ENCODE data around the gene COQ10A. TPM values are rescaled to one million over a fixed set of nuclear protein-coding genes. Genes with fewer than 3 reads are reported as not detected.
A peak's percentile ranks its signal among the peaks of the same experiment; 100 is the strongest.

Gene COQ10A
- total and polyA plus RNA-seq, 2 of the 13 experiments (the other 11 are each of a cell fraction or from before 2014, with no cell fraction given) = 21.0 to 37.3 TPM

DNA sequence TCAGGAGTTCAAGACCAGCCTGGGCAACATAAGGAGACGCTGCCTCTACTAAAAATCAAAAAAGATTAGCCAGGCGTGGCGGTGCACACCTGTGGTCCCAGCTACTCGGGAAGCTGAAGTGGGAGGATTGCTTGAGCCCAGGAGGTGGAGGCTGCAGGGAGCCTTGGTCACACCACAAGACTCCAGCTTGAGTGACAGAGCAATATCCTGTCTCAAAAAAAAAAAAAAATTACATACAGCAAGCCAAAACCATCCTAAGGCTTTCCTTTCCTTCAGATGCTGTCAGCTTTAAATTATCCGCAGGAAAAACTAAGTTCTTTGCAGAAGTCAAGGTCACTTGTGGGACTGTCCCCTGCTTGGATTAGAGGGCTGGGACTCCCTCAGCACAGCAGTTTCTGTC lies 32.1 kb downstream of the COQ10A start (continued):
- TF ChIP-seq GLMP (CRISPR knock-in tag; IDR thresholded peaks at IDR 0.05; ENCODE audit: borderline replicate concordance) = no peak
- no peak for TF ChIP-seq KLF11 (CRISPR knock-in tag; IDR thresholded peaks at IDR 0.05)
- no peak for TF ChIP-seq ZNF550 (CRISPR knock-in tag; IDR thresholded peaks at IDR 0.05; ENCODE audit: borderline replicate concordance)
- TF ChIP-seq ZNF777 (CRISPR knock-in tag; IDR thresholded peaks at IDR 0.05) = no peak
- TF ChIP-seq, protein P1, sequence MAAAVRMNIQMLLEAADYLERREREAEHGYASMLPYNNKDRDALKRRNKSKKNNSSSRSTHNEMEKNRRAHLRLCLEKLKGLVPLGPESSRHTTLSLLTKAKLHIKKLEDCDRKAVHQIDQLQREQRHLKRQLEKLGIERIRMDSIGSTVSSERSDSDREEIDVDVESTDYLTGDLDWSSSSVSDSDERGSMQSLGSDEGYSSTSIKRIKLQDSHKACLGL (CRISPR knock-in tag; IDR thresholded peaks at IDR 0.05) = no peak
- TF ChIP-seq ZMAT5 (CRISPR knock-in tag; IDR thresholded peaks at IDR 0.05; ENCODE audit: borderline replicate concordance, low read depth) = no peak
- no peak for TF ChIP-seq MAFF (IDR thresholded peaks at IDR 0.05; ENCODE audit: low read depth, low read length)
- no peak for TF ChIP-seq IKZF1 (IDR thresholded peaks at IDR 0.05)
- TF ChIP-seq NR3C1 (CRISPR knock-in tag; IDR thresholded peaks at IDR 0.05) = no peak
- no peak for TF ChIP-seq ZKSCAN5 (CRISPR knock-in tag; IDR thresholded peaks at IDR 0.05)

DNA sequence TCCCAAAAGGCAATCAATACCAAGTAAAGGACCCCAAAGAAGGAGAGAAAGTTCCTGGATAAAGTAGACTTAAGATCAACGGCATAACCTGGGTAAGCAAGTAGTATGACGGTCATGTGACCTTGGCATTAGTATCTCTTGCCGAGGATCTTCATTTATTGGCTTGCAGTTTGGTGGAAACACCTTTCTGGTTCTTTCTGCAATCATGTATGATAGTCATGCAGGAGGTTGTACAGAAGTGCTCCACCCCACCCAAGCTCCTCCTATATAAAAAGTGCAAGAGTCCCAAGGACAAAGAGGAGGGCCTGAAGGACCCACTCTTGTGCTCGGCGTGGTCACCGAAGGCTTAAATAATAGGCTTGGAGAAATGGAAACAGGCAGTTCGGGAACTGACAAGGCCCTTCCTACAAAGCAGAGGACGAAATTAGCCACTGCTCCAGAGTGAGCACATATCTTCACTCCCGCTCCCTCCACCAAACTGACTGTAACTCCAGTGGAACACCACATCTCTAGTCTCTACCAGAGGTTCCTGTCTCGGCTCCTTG lies 32.6 kb downstream of the COQ10A start:
- in situ Hi-C loops (cut with HindIII; ENCODE audit: extremely low pct_ligation_motif_present, low pct_unique_long_range_greater_than_20kb) (no loop called here), intact Hi-C loops (cut with micrococcal nuclease; ENCODE audit: unreplicated experiment) (no loop called here)
- ATAC-seq (peak; percentile 1; the same call in 2 of the 3 replicates), DNase-seq (ENCODE audit: low spot score) (no peak), FAIRE-seq (peak; percentile 21)
- POLR2A ChIA-PET = interaction anchor here (0.6 to 2.8 kb wide), 12 partner anchors 10 to 195 kb away, joined by 3 to 16 read pairs (median 4); partner anchors contain the start of genes ANKRD52, COQ10A, ESYT1 and PA2G4
- peaks cover 47% of the 10 kb centered on the region for H3K79me2 ChIP-seq (ENCODE audit: insufficient read depth, low read length)
- H3K27me3 ChIP-seq (ENCODE audit: control insufficient read depth in 1 of 2, insufficient read depth in 2 of 2, low read length in 2 of 2) = no peaks in the 10 kb centered on the region; a peak in 1 of 5 replicates
- H3K4me1 ChIP-seq (ENCODE audit: insufficient read depth, low read length) = peaks cover 68% of the 10 kb centered on the region
- CTCF ChIA-PET (ENCODE audit: low intra/inter-chr PET ratio, low total read pairs) = no interaction called here
- under 1% methylated on average over 8 of the region's 10 CpGs for WGBS (ENCODE audit: low lambda C conversion rate)
- H3K9me3 ChIP-seq (ENCODE audit: low read length) = no peaks in the 10 kb centered on the region
- no peaks in the 10 kb centered on the region; the same call in 1 of the 2 replicates for H4K20me1 ChIP-seq (ENCODE audit: insufficient read depth, low read length)
- peak overlapping the region; percentile 76 to 97 (median 94) for H3K4me3 ChIP-seq (replicated peaks in 1 of 3; ENCODE audit: insufficient read depth in 1 of 3, low read depth in 2 of 3, low read length in 3 of 3)
- BruUV-seq (replicated peaks) = TSS peak; percentile 59
- H3K36me3 ChIP-seq (replicated peaks in 1 of 2; ENCODE audit: control insufficient read depth in 1 of 2, insufficient read depth in 2 of 2, low read length in 2 of 2) = peaks cover 2 to 13% of the 10 kb centered on the region in 2 experiments; a peak in 3 of 5 replicates
- peak overlapping the region; percentile 96 for H3K27ac ChIP-seq (ENCODE audit: extremely low read length, insufficient read depth, low read length)
- H3K4me2 ChIP-seq (ENCODE audit: low read depth, low read length) = peak overlapping the region; percentile 77
- H3K9ac ChIP-seq (ENCODE audit: insufficient read depth, low read depth, low read length) = peak overlapping the region; percentile 86
- H2AFZ ChIP-seq (ENCODE audit: low read length) = no peak overlapping the region
- TF ChIP-seq KDM6A (CRISPR knock-in tag; IDR thresholded peaks at IDR 0.05; ENCODE audit: low read depth) = no peak
- TF ChIP-seq RXRB (CRISPR knock-in tag; IDR thresholded peaks at IDR 0.05; ENCODE audit: borderline replicate concordance) = no peak
- TF ChIP-seq ZNF615 (CRISPR knock-in tag; IDR thresholded peaks at IDR 0.05; ENCODE audit: borderline replicate concordance) = no peak
- no peak for TF ChIP-seq MXD3 (CRISPR knock-in tag; IDR thresholded peaks at IDR 0.05)
- no peak for TF ChIP-seq ZNF564 (CRISPR knock-in tag; IDR thresholded peaks at IDR 0.05)
- no peak for TF ChIP-seq STAT5B (CRISPR knock-in tag; IDR thresholded peaks at IDR 0.05)
- 0 out of 2 replicates have a peak, but pooled peaks have one; percentile 6 for TF ChIP-seq ZNF160 (CRISPR knock-in tag; IDR thresholded peaks at IDR 0.05)
- no peak for TF ChIP-seq TSC22D2 (CRISPR knock-in tag; IDR thresholded peaks at IDR 0.05; ENCODE audit: borderline replicate concordance)
- TF ChIP-seq, protein P2, sequence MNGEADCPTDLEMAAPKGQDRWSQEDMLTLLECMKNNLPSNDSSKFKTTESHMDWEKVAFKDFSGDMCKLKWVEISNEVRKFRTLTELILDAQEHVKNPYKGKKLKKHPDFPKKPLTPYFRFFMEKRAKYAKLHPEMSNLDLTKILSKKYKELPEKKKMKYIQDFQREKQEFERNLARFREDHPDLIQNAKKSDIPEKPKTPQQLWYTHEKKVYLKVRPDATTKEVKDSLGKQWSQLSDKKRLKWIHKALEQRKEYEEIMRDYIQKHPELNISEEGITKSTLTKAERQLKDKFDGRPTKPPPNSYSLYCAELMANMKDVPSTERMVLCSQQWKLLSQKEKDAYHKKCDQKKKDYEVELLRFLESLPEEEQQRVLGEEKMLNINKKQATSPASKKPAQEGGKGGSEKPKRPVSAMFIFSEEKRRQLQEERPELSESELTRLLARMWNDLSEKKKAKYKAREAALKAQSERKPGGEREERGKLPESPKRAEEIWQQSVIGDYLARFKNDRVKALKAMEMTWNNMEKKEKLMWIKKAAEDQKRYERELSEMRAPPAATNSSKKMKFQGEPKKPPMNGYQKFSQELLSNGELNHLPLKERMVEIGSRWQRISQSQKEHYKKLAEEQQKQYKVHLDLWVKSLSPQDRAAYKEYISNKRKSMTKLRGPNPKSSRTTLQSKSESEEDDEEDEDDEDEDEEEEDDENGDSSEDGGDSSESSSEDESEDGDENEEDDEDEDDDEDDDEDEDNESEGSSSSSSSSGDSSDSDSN (CRISPR knock-in tag; IDR thresholded peaks at IDR 0.05) = no peak
- no peak for TF ChIP-seq SAFB2 (CRISPR knock-in tag; IDR thresholded peaks at IDR 0.05; ENCODE audit: borderline replicate concordance, low read depth)
- no peak for TF ChIP-seq ZNF652 (CRISPR knock-in tag; IDR thresholded peaks at IDR 0.05; ENCODE audit: borderline replicate concordance, low read depth)

Data from HepG2 (cell line).